K562 (cell line): ENCODE measurements around the gene HSD17B3. TPM values are rescaled to one million over a fixed set of nuclear protein-coding genes. Genes with fewer than 3 reads are reported as not detected.

Source experiments
- ATAC-seq: fragments of 200-7000 bp; cut with Tn5 transposase; 3 replicates; pipeline ENCODE4 v1.9.1; 2020; ENCODE audit warnings: moderate library complexity
- BruUV-seq: library from RNA; stranded (reverse); fragments of 400-500 nt; replicated peaks from 2 replicates; lab custom pipeline; 2021; lab: Mats Ljungman, UMichigan
- CTCF ChIA-PET: fragments of 300-600 bp; formaldehyde crosslinking; extraction: SDS; loops from one replicate; lab custom pipeline; 2021; ENCODE audit warnings: low intra/inter-chr PET ratio; lab: Yijun Ruan, JAX
- POLR2A ChIA-PET: fragments of 300-600, 350-650 bp; sonication (Branson Sonifier 250); formaldehyde crosslinking; extraction: SDS; loops from one replicate; lab custom pipeline; 2021; ENCODE audit warnings: antibody characterized with exemption, inconsistent platforms; lab: Yijun Ruan, JAX
- DNase-seq, 4 experiments: peaks; one replicate each; pipeline versions ENCODE4 v3.0.0 to v3.0.0-alpha.2; 2011 to 2018; ENCODE audit warnings: low spot score in 3 of 4, mixed read lengths in 3 of 4; ENCODE audit errors: extremely low read depth in 1 of 4
- FAIRE-seq: peaks from 2 replicates; lab custom pipeline; 2011; peaks lifted over from hg19 to GRCh38; lab: Jason Lieb, UNC
- H2AFZ ChIP-seq: 2 replicates; pipeline ENCODE4 v1.6.0; 2011; ENCODE audit warnings: low read depth, low read length, control low read depth, inconsistent platforms
- H3K27ac ChIP-seq: fragments of 200-600 bp; 3 replicates; pipeline ENCODE4 v1.8.0; 2011; ENCODE audit warnings: low read depth, mild to moderate bottlenecking, control low read depth, inconsistent platforms, low read length, moderate library complexity, mixed read lengths; ENCODE audit errors: extremely low read depth
- H3K27me3 ChIP-seq, 2 experiments: fragments of 300-600 bp in 1 of 2; 2 replicates in 1 of 2; 3 replicates in 1 of 2; pipeline versions ENCODE4 v1.6.0 to v1.8.0; 2011; ENCODE audit warnings: inconsistent platforms in 2 of 2, low read length in 2 of 2, mild to moderate bottlenecking in 1 of 2, mixed read lengths in 1 of 2, moderate library complexity in 1 of 2; ENCODE audit not compliant: control insufficient read depth in 2 of 2, insufficient read depth in 2 of 2
- H3K36me3 ChIP-seq: fragments of 300-600 bp; 3 replicates; pipeline ENCODE4 v1.8.0; 2011; ENCODE audit warnings: mild to moderate bottlenecking, low read length, inconsistent platforms; ENCODE audit not compliant: control insufficient read depth, insufficient read depth
- H3K4me1 ChIP-seq, 2 experiments: fragments of 200-600 bp in 1 of 2; replicated peaks in 1 of 2; 2 replicates in 1 of 2; 3 replicates in 1 of 2; pipeline versions ENCODE4 v1.5.1 to v1.8.0; 2011; ENCODE audit warnings: inconsistent platforms in 2 of 2, low read length in 2 of 2, mild to moderate bottlenecking in 1 of 2, mixed read lengths in 1 of 2, moderate library complexity in 1 of 2; ENCODE audit not compliant: control insufficient read depth in 2 of 2, insufficient read depth in 2 of 2
- H3K4me2 ChIP-seq: 2 replicates; pipeline ENCODE4 v1.6.1; 2011; ENCODE audit warnings: low read length, control low read depth, inconsistent platforms, mixed read lengths; ENCODE audit not compliant: insufficient read depth
- H3K4me3 ChIP-seq: fragments of 200-600 bp; sonication (generic), shearing (Covaris generic); 2 replicates; pipeline ENCODE4 v1.5.1; 2016; ENCODE audit warnings: control low read depth, inconsistent platforms
- H3K79me2 ChIP-seq: fragments of 200-600 bp; 3 replicates; pipeline ENCODE4 v1.8.0; 2011; ENCODE audit warnings: low read length, inconsistent platforms; ENCODE audit not compliant: control insufficient read depth, insufficient read depth
- H3K9ac ChIP-seq, 2 experiments: 2 replicates each; pipeline versions ENCODE4 v1.6.0 to v1.6.1; 2011; ENCODE audit warnings: low read depth in 2 of 2, low read length in 2 of 2, control low read depth in 1 of 2, inconsistent platforms in 1 of 2, mild to moderate bottlenecking in 1 of 2, mixed read lengths in 1 of 2; ENCODE audit not compliant: insufficient read depth in 1 of 2
- H3K9me1 ChIP-seq: one replicate; pipeline ENCODE4 v1.6.0; 2011; ENCODE audit warnings: inconsistent platforms, mild to moderate bottlenecking, low read length, moderate library complexity; ENCODE audit not compliant: control insufficient read depth, insufficient read depth
- H3K9me3 ChIP-seq: replicated peaks from 2 replicates; pipeline ENCODE4 v1.5.1; 2011; ENCODE audit warnings: low read depth, low read length, inconsistent platforms; ENCODE audit not compliant: control insufficient read depth, insufficient read depth
- H4K20me1 ChIP-seq: replicated peaks from 2 replicates; pipeline ENCODE4 v1.6.1; 2011; ENCODE audit warnings: low read length, inconsistent platforms, mixed read lengths; ENCODE audit not compliant: control insufficient read depth, insufficient read depth
- FOXA3 ChIP-seq, 2 experiments: fragments of 450-650 bp in 1 of 2; sonication (generic) in 1 of 2; formaldehyde crosslinking; IDR thresholded peaks in 1 of 2; conservative IDR thresholded peaks in 1 of 2; 2 replicates each; pipeline versions ENCODE4 v1.4.0 to v1.8.0; 2020 to 2022; ENCODE audit warnings: mild to moderate bottlenecking in 2 of 2, missing genetic modification reagents in 1 of 2
- FOXP1 ChIP-seq: sonication (generic); formaldehyde crosslinking; IDR thresholded peaks from 2 replicates; pipeline ENCODE4 v1.8.0; 2022; ENCODE audit warnings: mild to moderate bottlenecking, missing genetic modification reagents
- MTA3 ChIP-seq: fragments of 450-650 bp; formaldehyde crosslinking; IDR thresholded peaks from 2 replicates; pipeline ENCODE4 v1.6.1; 2017; ENCODE audit warnings: mild to moderate bottlenecking, borderline replicate concordance
- NCOA4 ChIP-seq: fragments of 450-650 bp; IDR thresholded peaks from 2 replicates; pipeline ENCODE4 v1.6.1; 2018; ENCODE audit warnings: mild to moderate bottlenecking; ENCODE audit not compliant: partially characterized antibody
- NONO ChIP-seq, 2 experiments: fragments of 200-400 bp in 1 of 2; fragments of 450-650 bp in 1 of 2; formaldehyde crosslinking in 1 of 2; IDR thresholded peaks; 2 replicates each; pipeline ENCODE4 v1.6.1; 2017; ENCODE audit warnings: low read depth in 2 of 2, mild to moderate bottlenecking in 2 of 2, moderate library complexity in 2 of 2, low read length in 1 of 2
- NR2C1 ChIP-seq, 2 experiments: fragments of 450-650 bp; IDR thresholded peaks; 2 replicates each; pipeline ENCODE4 v1.6.1; 2017; ENCODE audit warnings: mild to moderate bottlenecking in 2 of 2, antibody characterized with exemption in 1 of 2, inconsistent platforms in 1 of 2, missing compliant biosample characterization in 1 of 2, missing genetic modification characterization in 1 of 2
- SAP30 ChIP-seq: fragments of 200-600 bp; sonication (generic); IDR thresholded peaks from 2 replicates; pipeline ENCODE4 v1.6.1; 2012; ENCODE audit warnings: borderline replicate concordance, low read depth, mild to moderate bottlenecking, moderate library complexity, low read length, control low read depth, inconsistent platforms; ENCODE audit not compliant: insufficient read depth, poor library complexity, severe bottlenecking
- TAF9B ChIP-seq: fragments of 450-650 bp; IDR thresholded peaks from 2 replicates; pipeline ENCODE4 v1.6.1; 2018; ENCODE audit warnings: mild to moderate bottlenecking; ENCODE audit not compliant: partially characterized antibody
- TAL1 ChIP-seq: fragments of 450-650 bp; IDR thresholded peaks from 2 replicates; pipeline ENCODE4 v1.6.1; 2016; ENCODE audit warnings: mild to moderate bottlenecking
- ZC3H8 ChIP-seq: fragments of 450-650 bp; IDR thresholded peaks from 2 replicates; pipeline ENCODE4 v1.6.1; 2017
- ZNF121 ChIP-seq: sonication (generic); formaldehyde crosslinking; conservative IDR thresholded peaks from 2 replicates; pipeline ENCODE4 v1.8.0; 2022; ENCODE audit warnings: missing genetic modification reagents
- ZNF655 ChIP-seq: fragments of 250-450 bp; sonication (Bioruptor Pico); IDR thresholded peaks from 2 replicates; pipeline ENCODE4 v1.5.0; 2021
- ZNF778 ChIP-seq: fragments of 450-650 bp; formaldehyde crosslinking; IDR thresholded peaks from 2 replicates; pipeline ENCODE4 v1.4.0; 2020; ENCODE audit warnings: mild to moderate bottlenecking, moderate library complexity
- ZNF79 ChIP-seq: fragments of 250-450 bp; sonication (Bioruptor Pico); IDR thresholded peaks from 2 replicates; pipeline ENCODE4 v1.4.0; 2020; ENCODE audit warnings: low read depth, mild to moderate bottlenecking, moderate library complexity
- ZZZ3 ChIP-seq: fragments of 450-650 bp; IDR thresholded peaks from 2 replicates; pipeline ENCODE4 v1.6.1; 2016; ENCODE audit warnings: antibody characterized with exemption, mild to moderate bottlenecking, moderate library complexity
- WGBS: fragments of 100-300 bp; shearing (Covaris generic); methylation state at CpG from one replicate; pipeline ENCODE4 v1.1.6; 2016; ENCODE audit warnings: low coverage, mixed read lengths; ENCODE audit not compliant: insufficient coverage; ENCODE audit errors: missing lambda C conversion rate; 5-methylcytosine and 5-hydroxymethylcytosine counted together
- in situ Hi-C: fragments of 300-500 bp; cut with MboI; formaldehyde crosslinking; loops from 4 replicates; pipeline ENCODE4 v1.15.0; 2018; ENCODE audit warnings: inconsistent platforms, mixed read lengths
- intact Hi-C: fragments of 100-400 bp; cut with micrococcal nuclease; formaldehyde crosslinking; loops from 2 replicates; pipeline ENCODE4 v1.14.2; 2022
- polyA plus RNA-seq, 8 experiments: library from polyadenylated mRNA; depleted of rRNA in 4 of 8; stranded (reverse) in 5 of 8; unstranded in 3 of 8; fragments of >200 nt; fragmentation: Nextera tagmentation in 2 of 8; fragmentation: Illumina TruSeq in 1 of 8; extraction: Ambion mirVana in 2 of 8; extraction: Trizol in 1 of 8; gene quantifications; 2 replicates each; pipeline versions ENCODE4 v1.2.1 to v1.2.3, GENCODE V29; 2011 to 2014; ENCODE audit warnings: inconsistent platforms in 1 of 8, missing spikeins in 1 of 8
- total RNA-seq, 7 experiments: library from RNA; depleted of rRNA in 6 of 7; stranded (reverse); fragments of >200 nt in 6 of 7; fragmentation: Illumina TruSeq in 2 of 7; extraction: Trizol in 2 of 7; gene quantifications; 2 replicates each; pipeline versions ENCODE4 v1.2.1 to v1.2.3, GENCODE V29; 2011 to 2021; ENCODE audit warnings: low replicate concordance in 1 of 7
- TF ChIP-seq, protein P1 (sequence below): sonication (generic); formaldehyde crosslinking; IDR thresholded peaks from 2 replicates; pipeline ENCODE4 v1.8.0; 2022; ENCODE audit warnings: mild to moderate bottlenecking, missing genetic modification reagents
- TF ChIP-seq, protein P2 (sequence below), 2 experiments: fragments of 450-650 bp in 1 of 2; sonication (generic) in 1 of 2; formaldehyde crosslinking; conservative IDR thresholded peaks; 2 replicates each; pipeline versions ENCODE4 v1.4.0 to v1.8.1; 2020 to 2022; ENCODE audit warnings: mild to moderate bottlenecking in 1 of 2, missing genetic modification reagents in 1 of 2

HSD17B3 gene
- total and polyA plus RNA-seq, 9 of the 15 experiments (the other 6 are each of a cell fraction or from before 2014, with no cell fraction given) = not detected

GRCh38 chr9:96241391-96241809 lies 60.6 kb downstream of the HSD17B3 start:
- no TSS peak for BruUV-seq
- H3K27ac ChIP-seq = no peak overlapping the region
- no peaks in the 10 kb centered on the region for H3K36me3 ChIP-seq
- H3K79me2 ChIP-seq = no peaks in the 10 kb centered on the region
- peaks cover 3 to 6% of the 10 kb centered on the region in 2 experiments; a peak in 2 of 5 replicates for H3K4me1 ChIP-seq
- intact Hi-C loops (no loop called here), in situ Hi-C loops (no loop called here)
- ChIA-PET CTCF (no interaction called here), POLR2A (no interaction called here)
- H3K9ac ChIP-seq = no peak overlapping the region
- peaks cover 9 to 37% of the 10 kb centered on the region in 2 experiments; a peak in 3 of 5 replicates for H3K27me3 ChIP-seq
- no peaks in the 10 kb centered on the region for H3K9me1 ChIP-seq
- H3K9me3 ChIP-seq = no peaks in the 10 kb centered on the region
- ATAC-seq (no peak), DNase-seq (no peak), FAIRE-seq (no peak)
- H4K20me1 ChIP-seq = no peaks in the 10 kb centered on the region
- no peak overlapping the region for H2AFZ ChIP-seq
- 0% methylated on average over 3 of the region's 3 CpGs for WGBS
- no peak for TF ChIP-seq TAF9B
- no peak for TF ChIP-seq NONO (IDR thresholded peaks at IDR 0.05; ENCODE audit: low read depth in 2 of 2, low read length in 1 of 2)
- TF ChIP-seq ZNF121 (CRISPR knock-in tag) = no peak
- no peak for TF ChIP-seq ZC3H8
- TF ChIP-seq TAL1 = no peak
- TF ChIP-seq FOXA3 (CRISPR knock-in tag; conservative IDR thresholded peaks at IDR 0.05 in 1 of 2, IDR thresholded peaks at IDR 0.05 in 1 of 2) = no peak
- TF ChIP-seq, protein P1, sequence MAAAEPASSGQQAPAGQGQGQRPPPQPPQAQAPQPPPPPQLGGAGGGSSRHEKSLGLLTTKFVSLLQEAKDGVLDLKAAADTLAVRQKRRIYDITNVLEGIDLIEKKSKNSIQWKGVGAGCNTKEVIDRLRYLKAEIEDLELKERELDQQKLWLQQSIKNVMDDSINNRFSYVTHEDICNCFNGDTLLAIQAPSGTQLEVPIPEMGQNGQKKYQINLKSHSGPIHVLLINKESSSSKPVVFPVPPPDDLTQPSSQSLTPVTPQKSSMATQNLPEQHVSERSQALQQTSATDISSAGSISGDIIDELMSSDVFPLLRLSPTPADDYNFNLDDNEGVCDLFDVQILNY = no peak
- TF ChIP-seq, protein P2, sequence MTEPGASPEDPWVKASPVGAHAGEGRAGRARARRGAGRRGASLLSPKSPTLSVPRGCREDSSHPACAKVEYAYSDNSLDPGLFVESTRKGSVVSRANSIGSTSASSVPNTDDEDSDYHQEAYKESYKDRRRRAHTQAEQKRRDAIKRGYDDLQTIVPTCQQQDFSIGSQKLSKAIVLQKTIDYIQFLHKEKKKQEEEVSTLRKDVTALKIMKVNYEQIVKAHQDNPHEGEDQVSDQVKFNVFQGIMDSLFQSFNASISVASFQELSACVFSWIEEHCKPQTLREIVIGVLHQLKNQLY (CRISPR knock-in tag; conservative IDR thresholded peaks at IDR 0.05) = no peak
- TF ChIP-seq MTA3 = no peak
- TF ChIP-seq NR2C1 (IDR thresholded peaks at IDR 0.05) = no peak
- TF ChIP-seq NR2C1 (tag; IDR thresholded peaks at IDR 0.05) = no peak
- no peak for TF ChIP-seq ZZZ3
- no peak for TF ChIP-seq NCOA4
- TF ChIP-seq ZNF79 (CRISPR knock-in tag) = no peak
- TF ChIP-seq FOXP1 (CRISPR knock-in tag) = no peak
- TF ChIP-seq ZNF655 = no peak
- no peak for TF ChIP-seq SAP30
- no peak for TF ChIP-seq ZNF778
- H3K4me3 ChIP-seq = no peak overlapping the region
- H3K4me2 ChIP-seq = no peak overlapping the region
